Spleen (tissue), 7 donors: Measurements from ENCODE around the gene KRTAP9-7.
"Not testable (repeated sequence)": the region's sequence is repeated elsewhere in the genome, so short reads cannot be mapped to it uniquely, and the experiment has no call there.

Source experiments
- CTCF ChIP-seq, 11 experiments: fragments of 200-600 bp in 7 of 11; fragments of 450-650 bp in 4 of 11; sonication (generic) in 4 of 11; IDR thresholded peaks in 8 of 11; conservative IDR thresholded peaks in 3 of 11; 1 replicate in 7 of 11; 2 replicates in 4 of 11; pipeline versions ENCODE4 v1.4.0 to v1.8.0; 2016 to 2021; ENCODE audit warnings: antibody characterized with exemption in 11 of 11, inconsistent platforms in 4 of 11, mild to moderate bottlenecking in 1 of 11
- POLR2A ChIP-seq, 3 donors: fragments of 450-650 bp; IDR thresholded peaks; one replicate each; pipeline ENCODE4 v1.5.1; 2017; ENCODE audit warnings: antibody characterized with exemption in 3 of 3, mild to moderate bottlenecking in 1 of 3
- POLR2AphosphoS5 ChIP-seq, 3 donors: sonication (generic); formaldehyde crosslinking; IDR thresholded peaks; one replicate each; pipeline ENCODE4 v1.5.1; 2017; ENCODE audit warnings: antibody characterized with exemption in 3 of 3
- donor health status: DM: no; HTN: no; CAD: no; lungs with moderate emphysema.
- donor health status: DM: no; HTN: no; CAD: no.
- donor health status: DM: no; HTN: no; CAD: no.

- TF ChIP-seq CTCF (IDR thresholded peaks at IDR 0.05 in 8 of 11, conservative IDR thresholded peaks at IDR 0.05 in 3 of 11); POLR2AphosphoS5 (IDR thresholded peaks at IDR 0.05); POLR2A (IDR thresholded peaks at IDR 0.05): not testable (repeated sequence)
Observed at GRCh38 chr17:41255381-41256290, 19.9 kb upstream of the KRTAP9-7 start, which contains the start of gene KRTAP9-9.
